ENCODE data around the gene SPEG.
A peak's percentile ranks its signal among the peaks of the same experiment; 100 is the strongest.

The SPEG gene

GRCh38 chr2:219517954-219518778 is 83.5 kb downstream of the SPEG start:
- no peak for DNase-seq

GRCh38 chr2:219519526-219519916 is 84.9 kb downstream of the SPEG start:
- DNase-seq = no peak

GRCh38 chr2:219520079-219520478 is 85.4 kb downstream of the SPEG start:
- DNase-seq = no peak

GRCh38 chr2:219521066-219521880 is 86.6 kb downstream of the SPEG start:
- peak; percentile 94 for DNase-seq

GRCh38 chr2:219522111-219523030 is 87.7 kb downstream of the SPEG start:
- peak; percentile 92 for DNase-seq

- DNase-seq = no peak
Measured at GRCh38 chr2:219523031-219523671, 88.5 kb downstream of the SPEG start.

- DNase-seq = no peak
Measured at GRCh38 chr2:219524817-219525216, 90.2 kb downstream of the SPEG start.

- peak; percentile 91 for DNase-seq
Measured at GRCh38 chr2:219525533-219526232, 91.0 kb downstream of the SPEG start.

GRCh38 chr2:219526320-219527075 is 91.9 kb downstream of the SPEG start:
- DNase-seq = no peak

- DNase-seq = no peak
Measured at GRCh38 chr2:219527076-219527394, 92.4 kb downstream of the SPEG start.

GRCh38 chr2:219527472-219527871 is 92.8 kb downstream of the SPEG start:
- no peak for DNase-seq

- peak; percentile 95 for DNase-seq
Measured at GRCh38 chr2:219530048-219530963, 95.7 kb downstream of the SPEG start.

- peak; percentile 79 for DNase-seq
Measured at GRCh38 chr2:219531639-219532377, 97.2 kb downstream of the SPEG start.

- no peak for DNase-seq
Measured at GRCh38 chr2:219532378-219532649, 97.7 kb downstream of the SPEG start.

GRCh38 chr2:219533930-219534661 is 99.5 kb downstream of the SPEG start:
- DNase-seq = peak; percentile 70

GRCh38 chr2:219536425-219536824 is 101.8 kb downstream of the SPEG start:
- no peak for DNase-seq

GRCh38 chr2:219536967-219537366 is 102.3 kb downstream of the SPEG start:
- no peak for DNase-seq

- peak; percentile 84 for DNase-seq
Measured at GRCh38 chr2:219537657-219538488, 103.2 kb downstream of the SPEG start.
